Activated CD4-positive, alpha-beta memory T cell treated with anti-CD3 and anti-CD28 coated beads for 36 hours (primary cell): ENCODE results near the gene KRT4. TPM values are rescaled to one million over a fixed set of nuclear protein-coding genes. Genes with fewer than 3 reads are reported as not detected.

ENCODE experiments used
- CTCF ChIA-PET: fragments of 350-600 bp; sonication (Branson Sonifier 250); formaldehyde crosslinking; loops from one replicate; lab custom pipeline; 2021; ENCODE audit warnings: antibody characterized with exemption, inconsistent platforms; lab: Charles Lee
- POLR2A ChIA-PET: fragments of 350-600 bp; sonication (Branson Sonifier 250); formaldehyde crosslinking; loops from one replicate; lab custom pipeline; 2021; ENCODE audit warnings: antibody characterized with exemption; lab: Charles Lee
- DNase-seq: peaks from one replicate; pipeline ENCODE4 v3.0.0-alpha.2; 2020
- H3K27ac Mint-ChIP-seq: one replicate; pipeline ENCODE4 v1.8.0; 2021; ENCODE audit warnings: mixed read lengths
- H3K27me3 Mint-ChIP-seq: one replicate; pipeline ENCODE4 v1.8.0; 2021; ENCODE audit warnings: mixed read lengths
- H3K36me3 Mint-ChIP-seq: one replicate; pipeline ENCODE4 v1.8.0; 2021; ENCODE audit warnings: mixed read lengths
- H3K4me1 Mint-ChIP-seq: one replicate; pipeline ENCODE4 v1.8.0; 2021; ENCODE audit warnings: low read depth, mixed read lengths
- H3K4me3 Mint-ChIP-seq: one replicate; pipeline ENCODE4 v1.8.0; 2021; ENCODE audit warnings: mild to moderate bottlenecking, mixed read lengths
- H3K9me3 Mint-ChIP-seq: one replicate; pipeline ENCODE4 v1.8.0; 2021; ENCODE audit warnings: mixed read lengths
- intact Hi-C: fragments of 100-400 bp; cut with micrococcal nuclease; formaldehyde crosslinking; loops from one replicate; pipeline ENCODE4 v1.15.1; 2023
- total RNA-seq, 2 experiments: library from RNA; stranded (reverse); gene quantifications; one replicate each; pipeline ENCODE4 v1.2.3, GENCODE V29; 2021

Gene KRT4
- total RNA-seq, 2 experiments from 2014 or later = not detected

GRCh38 chr12:52809166-52809565 is 4.8 kb downstream of the KRT4 start:
- DNase-seq = no peak
- Mint-ChIP-seq H3K4me3 (no peak overlapping the region), H3K4me1 (no peaks in the 10 kb centered on the region), H3K36me3 (no peaks in the 10 kb centered on the region), H3K27ac (no peak overlapping the region), H3K27me3 (peaks cover 4% of the 10 kb centered on the region), H3K9me3 (no peaks in the 10 kb centered on the region)
- intact Hi-C loops = no loop called here
- ChIA-PET POLR2A (no interaction called here), CTCF (interaction anchor here (1.1 kb wide), 1 partner anchor 71 kb away, joined by 3 read pairs; no protein-coding TSS in a partner anchor)

GRCh38 chr12:52808573-52809160 is 5.2 kb downstream of the KRT4 start:
- Mint-ChIP-seq H3K27me3 (peaks cover 4% of the 10 kb centered on the region), H3K9me3 (no peaks in the 10 kb centered on the region), H3K36me3 (no peaks in the 10 kb centered on the region), H3K27ac (no peak overlapping the region), H3K4me1 (no peaks in the 10 kb centered on the region), H3K4me3 (no peak overlapping the region)
- CTCF ChIA-PET = no interaction called here
- POLR2A ChIA-PET = no interaction called here
- no peak for DNase-seq
- intact Hi-C loops = no loop called here

DNA sequence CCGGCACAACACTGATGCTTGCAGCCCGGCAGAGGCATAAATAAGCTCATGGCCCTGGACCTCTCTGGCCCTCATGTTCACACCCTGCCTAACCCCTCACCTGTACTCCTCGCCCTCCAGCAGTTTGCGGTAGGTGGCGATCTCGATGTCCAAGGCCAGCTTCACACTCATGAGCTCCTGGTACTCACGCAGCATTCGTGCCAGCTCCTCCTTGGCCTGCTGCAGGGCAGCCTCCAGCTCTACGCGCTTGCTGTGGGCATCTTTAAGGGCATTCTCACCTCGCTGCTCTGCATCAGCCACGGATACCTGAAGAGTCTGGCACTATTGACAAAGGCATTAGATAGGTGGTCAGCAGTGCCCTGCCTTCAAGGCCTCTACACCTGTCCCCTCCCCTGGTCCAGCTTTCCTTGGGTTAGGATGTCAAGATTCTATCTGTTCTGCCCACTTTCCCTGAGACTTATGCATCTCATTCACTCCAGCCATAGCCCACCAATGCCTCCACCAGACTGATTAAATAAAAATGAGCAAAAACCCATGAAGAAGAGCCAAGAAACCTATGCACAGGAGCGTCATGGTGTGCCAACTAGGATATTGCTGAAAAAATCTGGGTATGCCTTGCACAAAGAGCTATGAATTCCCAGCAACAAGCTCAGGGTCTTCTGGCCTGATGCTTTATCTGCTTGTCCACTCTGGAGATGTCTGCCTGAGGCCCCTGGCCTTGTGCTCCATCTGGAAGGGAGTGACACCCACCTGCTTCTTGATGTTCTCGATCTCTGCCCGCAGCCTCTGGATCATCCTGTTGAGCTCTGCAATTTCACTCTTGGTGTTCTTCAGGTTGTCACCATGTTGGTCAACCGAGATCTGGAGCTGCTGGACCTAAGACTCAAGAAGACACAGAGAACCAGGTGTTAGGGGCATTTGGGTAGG is 6.1 kb downstream of the KRT4 start:
- no peaks in the 10 kb centered on the region for H3K36me3 Mint-ChIP-seq
- no peaks in the 10 kb centered on the region for H3K4me1 Mint-ChIP-seq
- DNase-seq = no peak
- CTCF ChIA-PET = interaction anchor here (0.9 kb wide), 1 partner anchor 77 kb away, joined by 3 read pairs; no protein-coding TSS in a partner anchor
- H3K27me3 Mint-ChIP-seq = peaks cover 4% of the 10 kb centered on the region
- no peak overlapping the region for H3K4me3 Mint-ChIP-seq
- POLR2A ChIA-PET = no interaction called here
- no peak overlapping the region for H3K27ac Mint-ChIP-seq
- intact Hi-C loops = no loop called here
- H3K9me3 Mint-ChIP-seq = no peaks in the 10 kb centered on the region

GRCh38 chr12:52806821-52807543 is 6.9 kb downstream of the KRT4 start:
- ChIA-PET POLR2A (no interaction called here), CTCF (interaction anchor here (0.9 kb wide), 1 partner anchor 78 kb away, joined by 3 read pairs; no protein-coding TSS in a partner anchor)

DNA sequence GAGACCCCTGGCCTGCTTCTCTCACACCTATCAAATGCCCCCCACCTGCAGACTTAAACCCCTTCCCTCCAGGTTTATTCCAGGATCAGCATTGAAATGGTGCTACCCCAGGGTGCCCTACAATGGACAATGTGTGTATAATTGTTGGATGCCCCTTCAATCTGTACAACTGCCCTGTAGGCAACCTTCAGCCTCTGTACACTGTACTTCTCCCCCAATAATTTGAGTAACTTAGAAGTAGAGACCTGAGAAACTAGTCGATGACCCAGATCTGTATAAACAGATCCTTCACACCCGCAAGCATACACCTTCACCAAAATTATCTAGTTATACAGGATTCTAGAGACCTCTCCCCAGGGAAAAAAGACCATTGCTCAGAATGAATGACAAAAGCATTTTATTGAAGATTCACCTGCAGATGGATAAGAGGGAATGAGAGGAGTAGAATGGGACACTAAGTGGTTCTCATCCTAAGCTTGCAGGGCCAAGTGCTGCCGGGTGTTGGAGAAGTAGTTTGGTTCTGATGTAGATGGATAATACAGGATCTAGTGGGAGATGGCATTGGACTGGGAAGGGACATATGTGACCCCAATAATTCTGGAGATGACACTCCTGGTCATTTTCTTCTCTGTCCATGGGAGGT is 7.6 kb downstream of the KRT4 start:
- no peak overlapping the region for H3K4me3 Mint-ChIP-seq
- H3K27me3 Mint-ChIP-seq = peaks cover 4% of the 10 kb centered on the region
- intact Hi-C loops = no loop called here
- H3K36me3 Mint-ChIP-seq = no peaks in the 10 kb centered on the region
- no peak for DNase-seq
- POLR2A ChIA-PET = no interaction called here
- no peak overlapping the region for H3K27ac Mint-ChIP-seq
- CTCF ChIA-PET = interaction anchor here (0.7 kb wide), 1 partner anchor 73 kb away, joined by 3 read pairs; no protein-coding TSS in a partner anchor
- no peaks in the 10 kb centered on the region for H3K4me1 Mint-ChIP-seq
- no peaks in the 10 kb centered on the region for H3K9me3 Mint-ChIP-seq

More at GRCh38 chr12:52806821-52807543, 6.9 kb downstream of the KRT4 start:
- no peak for DNase-seq
- no peaks in the 10 kb centered on the region for H3K9me3 Mint-ChIP-seq
- H3K4me3 Mint-ChIP-seq = no peak overlapping the region
- H3K36me3 Mint-ChIP-seq = no peaks in the 10 kb centered on the region
- intact Hi-C loops = no loop called here
- H3K27me3 Mint-ChIP-seq = peaks cover 4% of the 10 kb centered on the region
- no peak overlapping the region for H3K27ac Mint-ChIP-seq
- H3K4me1 Mint-ChIP-seq = no peaks in the 10 kb centered on the region

GRCh38 chr12:52805739-52806138 is 8.2 kb downstream of the KRT4 start:
- Mint-ChIP-seq H3K9me3 (no peaks in the 10 kb centered on the region), H3K4me3 (no peak overlapping the region), H3K36me3 (no peaks in the 10 kb centered on the region), H3K27ac (no peak overlapping the region), H3K27me3 (peaks cover 4% of the 10 kb centered on the region), H3K4me1 (no peaks in the 10 kb centered on the region)
- intact Hi-C loops = no loop called here
- POLR2A ChIA-PET = no interaction called here
- DNase-seq = no peak
- CTCF ChIA-PET = interaction anchor here (0.7 kb wide), 1 partner anchor 74 kb away, joined by 3 read pairs; no protein-coding TSS in a partner anchor

DNA sequence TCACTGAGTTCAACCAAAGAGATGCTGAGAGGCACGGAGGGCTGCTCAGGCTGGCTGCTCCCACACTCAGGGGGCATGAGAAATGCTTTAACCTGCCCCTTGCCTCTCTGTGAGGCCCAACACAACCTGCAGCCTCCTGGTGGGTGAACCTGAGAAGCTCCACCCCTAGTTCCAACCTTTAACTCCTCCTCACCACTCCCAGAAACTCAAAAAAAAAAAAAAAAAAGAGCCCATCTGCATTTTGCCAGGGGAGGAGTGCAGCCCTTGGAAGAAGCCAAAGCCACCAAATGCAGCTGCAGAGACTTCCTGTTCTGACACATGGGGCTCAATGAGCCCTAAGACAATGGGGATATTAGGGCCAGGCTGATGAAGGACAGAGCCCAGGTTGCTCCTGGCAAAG is 8.9 kb downstream of the KRT4 start:
- Mint-ChIP-seq H3K4me3 (no peak overlapping the region), H3K36me3 (no peaks in the 10 kb centered on the region), H3K27me3 (peaks cover 4% of the 10 kb centered on the region), H3K9me3 (no peaks in the 10 kb centered on the region), H3K27ac (no peak overlapping the region), H3K4me1 (no peaks in the 10 kb centered on the region)
- CTCF ChIA-PET = no interaction called here
- intact Hi-C loops = no loop called here
- POLR2A ChIA-PET = no interaction called here
- DNase-seq = no peak

GRCh38 chr12:52802442-52802841 is 11.5 kb downstream of the KRT4 start:
- H3K27me3 Mint-ChIP-seq = no peaks in the 10 kb centered on the region
- no peak overlapping the region for H3K4me3 Mint-ChIP-seq
- CTCF ChIA-PET = interaction anchor here (1.3 kb wide), 1 partner anchor 78 kb away, joined by 3 read pairs; no protein-coding TSS in a partner anchor
- intact Hi-C loops = no loop called here
- H3K27ac Mint-ChIP-seq = no peak overlapping the region
- no peaks in the 10 kb centered on the region for H3K4me1 Mint-ChIP-seq
- no peaks in the 10 kb centered on the region for H3K9me3 Mint-ChIP-seq
- no peaks in the 10 kb centered on the region for H3K36me3 Mint-ChIP-seq
- POLR2A ChIA-PET = no interaction called here
- no peak for DNase-seq

DNA sequence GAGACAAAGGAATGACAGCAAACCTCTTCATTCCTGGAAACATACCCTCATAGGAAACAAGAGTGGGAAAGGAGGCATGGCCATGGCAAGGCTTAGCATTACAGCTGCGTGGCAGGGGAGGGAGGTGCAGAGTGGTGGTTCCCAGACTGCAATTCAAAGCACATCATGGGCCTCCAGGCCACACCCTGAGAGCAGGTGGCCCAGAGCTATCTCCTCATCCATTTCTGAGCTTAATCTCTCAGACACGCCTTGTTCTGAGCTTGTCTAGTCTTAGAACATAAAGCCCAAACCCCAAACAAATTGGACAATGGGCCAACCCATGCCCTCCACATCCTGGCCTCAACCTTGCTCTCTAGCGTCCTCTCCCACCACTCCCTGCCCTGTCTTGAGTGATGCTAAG is 12.1 kb downstream of the KRT4 start:
- Mint-ChIP-seq H3K36me3 (no peaks in the 10 kb centered on the region), H3K27me3 (no peaks in the 10 kb centered on the region), H3K4me3 (no peak overlapping the region), H3K27ac (no peak overlapping the region), H3K9me3 (no peaks in the 10 kb centered on the region), H3K4me1 (no peaks in the 10 kb centered on the region)
- no peak for DNase-seq
- CTCF ChIA-PET = interaction anchor here (1.3 kb wide), 1 partner anchor 79 kb away, joined by 3 read pairs; no protein-coding TSS in a partner anchor
- POLR2A ChIA-PET = no interaction called here
- intact Hi-C loops = no loop called here

DNA sequence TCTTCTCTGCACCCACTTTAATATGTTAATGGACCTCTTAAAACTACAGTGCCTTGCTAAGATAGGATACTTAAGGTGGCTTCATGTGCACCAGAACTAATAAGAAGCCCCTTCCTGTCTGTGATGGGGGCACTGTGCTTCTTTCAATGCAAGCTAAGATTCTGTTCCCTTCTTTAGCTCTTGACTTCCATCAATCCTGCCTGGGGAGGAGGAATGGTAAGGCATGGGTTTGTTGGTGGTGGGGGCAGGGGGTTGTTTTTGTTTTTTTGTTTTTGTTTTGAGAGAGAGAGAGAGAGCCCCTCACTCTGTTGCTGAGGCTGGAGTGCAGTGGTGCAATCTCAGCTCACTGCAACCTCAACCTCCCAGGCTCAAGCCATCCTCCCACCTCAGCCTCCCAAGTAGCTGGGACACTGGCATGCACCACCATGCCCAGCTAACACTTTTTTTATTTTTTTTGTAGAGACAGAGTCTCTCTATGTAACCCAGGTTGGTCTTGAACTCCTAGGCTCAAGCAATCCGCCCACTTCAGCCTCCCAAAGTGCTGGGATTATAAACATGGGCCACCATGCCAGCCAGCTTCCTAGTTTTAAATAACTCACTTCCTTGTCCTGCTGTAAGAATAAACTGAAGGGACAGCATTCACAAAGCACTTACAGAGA is 13.5 kb downstream of the KRT4 start:
- intact Hi-C loops = no loop called here
- Mint-ChIP-seq H3K27me3 (no peaks in the 10 kb centered on the region), H3K4me3 (no peak overlapping the region), H3K36me3 (no peaks in the 10 kb centered on the region), H3K9me3 (no peaks in the 10 kb centered on the region), H3K4me1 (no peaks in the 10 kb centered on the region), H3K27ac (no peak overlapping the region)
- DNase-seq = no peak
- ChIA-PET CTCF (interaction anchor here (0.5 to 0.7 kb wide), 2 partner anchors 80 to 167 kb away, joined by 3 read pairs; no protein-coding TSS in a partner anchor), POLR2A (no interaction called here)

DNA sequence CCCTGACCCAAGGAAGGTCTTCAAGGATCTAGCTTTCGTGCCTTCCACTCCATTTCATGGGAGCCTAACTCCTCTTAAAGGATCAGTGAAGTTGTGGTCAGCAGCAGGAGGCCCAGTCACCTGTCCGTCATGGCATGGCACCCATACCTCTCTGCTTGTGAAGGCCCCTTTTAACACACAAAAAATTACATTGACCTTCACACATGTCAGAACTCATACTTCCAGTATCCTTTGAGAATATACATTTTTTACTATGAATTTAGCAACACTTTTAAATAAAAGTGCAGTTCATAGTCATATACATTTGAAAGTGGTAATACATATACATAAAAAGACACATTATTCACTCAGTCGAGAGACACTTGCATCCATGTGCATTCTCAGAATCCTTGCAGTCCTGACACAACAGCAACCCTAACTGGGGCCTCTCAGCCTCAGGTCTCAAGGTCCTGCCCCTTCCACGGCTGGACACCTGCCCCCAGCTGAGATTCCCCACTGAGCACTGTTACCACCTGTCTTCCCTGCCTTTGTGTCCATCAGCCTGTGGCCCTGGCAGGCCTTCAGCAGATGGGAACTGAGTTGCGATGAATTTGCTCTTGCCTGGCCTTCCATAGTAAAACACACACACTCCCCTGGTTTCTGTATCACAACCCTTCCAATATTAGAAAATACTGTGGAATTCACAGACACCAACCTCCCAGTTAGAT is 14.3 kb downstream of the KRT4 start:
- Mint-ChIP-seq H3K4me1 (no peaks in the 10 kb centered on the region), H3K36me3 (no peaks in the 10 kb centered on the region), H3K4me3 (no peak overlapping the region), H3K27ac (no peak overlapping the region), H3K9me3 (no peaks in the 10 kb centered on the region), H3K27me3 (no peaks in the 10 kb centered on the region)
- ChIA-PET CTCF (interaction anchor here (0.7 kb wide), 1 partner anchor 80 kb away, joined by 3 read pairs; no protein-coding TSS in a partner anchor), POLR2A (no interaction called here)
- DNase-seq = no peak
- intact Hi-C loops = no loop called here
